GM10847 (cell line): ENCODE data around the gene FXYD5.

Experiments
- POLR2A ChIP-seq: IDR thresholded peaks from 2 replicates; pipeline ENCODE4 v1.6.1; 2011; ENCODE audit not compliant: insufficient read length; ENCODE audit errors: extremely low read depth

Gene FXYD5

DNA sequence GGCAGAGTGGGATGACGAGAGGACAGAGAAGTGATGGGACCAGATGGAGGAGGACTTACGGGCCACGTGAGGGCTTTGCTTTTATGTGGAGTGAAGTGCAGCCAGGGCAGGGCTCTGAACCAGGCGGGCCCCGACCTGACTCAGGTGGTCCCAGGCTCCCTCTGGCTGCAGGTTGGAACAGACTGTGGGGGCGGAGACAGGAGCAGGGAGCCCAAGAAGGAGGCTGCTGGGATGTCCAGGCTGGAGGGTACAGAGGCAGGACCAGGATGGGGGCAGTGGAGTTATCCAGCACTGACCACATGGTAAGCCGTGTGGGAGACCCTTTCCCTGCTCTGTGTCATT is 2.1 kb downstream of the FXYD5 start:
- TF ChIP-seq POLR2A = no peak

DNA sequence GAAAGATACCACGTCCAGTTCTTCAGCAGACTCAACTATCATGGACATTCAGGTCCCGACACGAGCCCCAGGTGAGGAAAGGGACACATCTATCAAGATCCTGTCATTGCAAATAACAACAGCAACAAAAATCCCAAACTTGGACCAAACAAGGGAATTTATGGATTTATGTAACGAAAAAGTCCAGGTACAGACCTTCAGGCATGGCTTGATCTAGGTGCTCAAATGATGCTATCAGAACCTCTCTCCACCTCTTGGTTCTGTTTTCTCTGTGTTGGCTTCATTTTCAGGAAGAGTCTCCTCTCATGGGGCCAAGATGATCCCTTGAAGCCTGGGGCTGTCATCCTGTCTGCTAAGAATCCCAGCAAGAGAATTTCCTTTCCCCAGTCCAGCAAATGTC is 2.9 kb downstream of the FXYD5 start:
- no peak for TF ChIP-seq POLR2A

DNA sequence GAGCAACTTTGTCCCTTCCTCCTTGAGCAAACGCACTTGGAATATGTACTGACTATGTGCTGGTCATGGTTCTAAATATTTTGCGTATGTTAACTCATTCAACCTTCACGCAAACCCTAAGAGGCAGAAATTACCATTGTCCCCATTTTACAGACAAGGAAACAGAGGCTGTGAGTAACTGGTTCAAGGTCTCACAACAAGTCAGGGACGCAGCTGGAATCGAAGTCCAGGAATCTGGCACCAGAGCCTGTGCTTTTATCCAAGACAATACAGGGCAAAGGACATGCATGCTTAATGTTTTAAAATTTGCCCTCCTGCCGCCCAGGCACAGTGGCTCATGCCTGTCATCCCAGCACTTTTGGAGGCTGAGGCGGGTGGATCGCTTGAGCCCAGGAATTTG is 5.1 kb downstream of the FXYD5 start:
- no peak for TF ChIP-seq POLR2A

DNA sequence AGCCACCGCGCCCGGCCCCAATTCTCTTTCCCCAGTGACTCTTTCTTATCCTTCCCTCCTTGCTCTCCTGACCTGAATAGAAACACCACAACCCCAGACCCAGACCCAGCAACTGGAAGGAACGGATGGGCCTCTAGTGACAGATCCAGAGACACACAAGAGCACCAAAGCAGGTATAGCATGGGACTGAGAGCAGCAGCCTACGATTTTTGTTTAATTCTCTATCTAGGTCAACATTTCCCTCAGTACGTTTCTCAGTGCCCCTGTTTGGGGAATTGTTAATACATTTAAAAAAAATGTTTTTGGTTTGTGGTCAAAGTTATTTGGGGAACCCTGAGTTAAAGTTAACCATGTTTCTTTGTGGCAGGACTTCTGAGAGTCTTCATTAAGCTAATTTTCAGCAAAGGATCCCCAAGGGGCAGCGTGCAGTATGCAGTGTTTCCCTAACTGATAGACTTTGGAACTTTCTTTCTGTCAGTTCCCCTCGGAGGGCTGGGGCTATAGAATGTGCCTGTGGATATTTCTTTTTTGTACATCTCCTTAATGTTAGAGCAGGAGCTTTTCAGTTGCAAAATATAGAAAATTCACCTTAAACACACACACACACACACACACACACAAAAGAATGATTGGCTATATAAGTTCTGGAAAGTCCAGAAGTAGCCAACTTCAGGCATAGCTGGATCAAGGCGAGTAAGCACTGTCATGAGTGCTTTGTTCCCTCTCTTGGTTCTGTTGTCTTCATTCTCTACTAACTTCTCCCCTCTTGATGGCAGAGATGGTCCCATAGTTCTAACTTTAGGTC is 6.3 kb downstream of the FXYD5 start:
- TF ChIP-seq POLR2A = no peak

DNA sequence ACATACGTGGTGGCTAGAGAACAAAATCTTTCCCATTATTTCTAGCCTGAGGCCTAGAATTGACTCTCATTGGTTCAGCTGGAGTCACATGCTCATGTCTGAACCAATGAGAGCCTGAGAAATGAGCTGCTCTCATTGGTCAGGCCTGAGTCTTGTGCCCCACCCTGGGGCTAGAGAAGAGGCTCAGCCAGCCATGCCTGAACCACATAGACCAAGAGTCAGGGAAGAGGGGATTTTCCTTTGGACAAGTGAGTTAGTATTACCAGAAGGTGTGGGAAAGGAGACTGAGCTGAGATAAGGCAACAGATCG is 6.9 kb downstream of the FXYD5 start:
- TF ChIP-seq POLR2A = no peak

DNA sequence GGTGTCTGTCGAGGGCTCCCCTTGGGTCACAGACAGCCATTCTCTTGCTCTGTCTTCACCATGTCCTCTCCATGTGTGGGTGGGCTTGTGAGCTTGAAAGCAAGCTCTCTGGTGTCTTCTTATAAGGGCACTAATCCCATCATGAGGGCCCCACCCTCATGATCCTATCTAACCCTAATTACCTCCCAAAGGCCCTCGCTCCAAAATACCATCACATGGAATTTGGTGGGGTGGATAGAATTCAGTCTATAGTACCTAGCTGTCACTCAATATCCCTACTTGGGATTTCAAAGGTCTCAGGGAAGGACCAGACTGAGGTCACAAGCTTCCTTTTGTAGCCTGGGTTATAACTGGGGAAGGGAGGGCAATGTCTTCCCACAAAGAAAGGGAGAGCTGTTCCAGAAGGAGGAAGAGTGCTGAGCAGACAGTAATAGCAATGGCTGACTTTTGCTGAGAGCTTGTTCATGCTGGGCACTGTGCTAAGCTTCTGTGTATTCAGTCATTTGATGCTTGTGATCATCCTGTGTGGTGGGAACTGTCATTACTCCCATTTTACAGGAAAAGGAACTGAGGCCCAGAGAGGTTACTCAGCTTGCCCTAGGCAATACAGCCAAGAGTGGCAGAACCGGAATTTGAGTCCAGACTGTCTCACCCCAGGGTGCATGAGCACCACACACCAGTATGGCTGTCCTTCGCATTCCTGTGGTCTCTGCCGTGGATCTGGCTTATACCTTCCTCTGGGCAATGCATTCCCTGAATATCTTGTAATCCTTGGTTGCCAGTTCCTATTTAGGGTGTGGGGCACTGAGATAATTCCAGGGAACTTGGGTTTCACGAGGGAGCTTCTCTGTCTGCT is 8.2 kb downstream of the FXYD5 start:
- no peak for TF ChIP-seq POLR2A

DNA sequence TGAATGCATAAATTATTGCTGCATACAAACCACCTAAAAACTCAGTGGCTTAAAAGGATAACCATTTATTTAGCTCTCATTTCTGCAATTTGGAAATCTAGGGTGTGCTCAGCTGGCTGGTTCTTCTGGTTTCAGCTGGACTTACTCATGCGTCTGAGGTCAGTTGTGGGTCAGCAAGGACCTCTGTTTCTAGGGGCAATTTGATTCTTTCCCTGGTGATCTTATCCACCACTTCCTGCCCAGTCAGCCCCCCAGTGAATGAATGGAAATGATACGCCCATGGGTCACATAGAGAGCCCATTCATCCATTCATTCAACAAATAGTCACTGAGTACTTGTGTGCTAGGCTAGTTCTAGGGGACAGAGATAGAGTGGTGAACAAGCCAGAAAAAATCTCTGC is 9.9 kb downstream of the FXYD5 start:
- TF ChIP-seq POLR2A = no peak

DNA sequence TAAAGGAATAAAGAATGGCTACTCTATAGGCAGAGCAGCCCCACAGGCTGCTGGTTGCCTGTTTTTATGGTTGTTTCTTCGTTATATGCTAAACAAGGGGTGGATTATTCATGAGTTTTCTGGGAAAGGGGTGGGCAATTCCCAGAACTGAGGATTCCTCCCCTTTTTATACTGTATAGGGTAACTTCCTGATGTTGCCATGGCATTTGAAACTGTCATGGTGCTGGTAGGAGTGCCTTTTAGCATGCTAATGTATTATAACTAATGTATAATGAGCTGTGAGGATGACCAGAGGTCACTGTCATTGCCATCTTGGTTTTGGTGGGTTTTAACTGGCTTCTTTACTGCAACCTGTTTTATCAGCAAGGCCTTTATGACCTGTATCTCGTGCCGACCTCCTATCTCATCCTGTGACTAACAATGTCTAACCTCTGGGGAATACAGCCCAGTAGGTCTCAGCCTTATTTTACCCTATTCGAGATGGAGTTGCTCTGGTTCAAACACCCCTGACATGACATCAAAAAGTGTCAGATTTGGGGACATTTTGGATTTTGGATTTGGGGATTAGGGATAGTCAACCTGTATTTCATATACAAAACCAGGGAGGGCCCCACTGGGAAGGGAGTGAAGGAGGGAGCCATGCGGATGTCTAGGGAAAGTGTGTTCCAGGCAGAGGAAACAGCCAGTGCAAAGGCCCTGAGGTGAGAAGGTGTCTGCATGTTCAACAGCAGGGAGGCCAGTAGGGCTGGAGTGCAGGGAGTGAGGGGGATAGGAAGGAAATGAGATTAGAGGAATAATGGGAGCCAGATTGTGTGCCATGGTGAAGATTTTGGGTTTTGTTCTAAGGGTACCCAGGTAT is 10.9 kb downstream of the FXYD5 start:
- TF ChIP-seq POLR2A = no peak

DNA sequence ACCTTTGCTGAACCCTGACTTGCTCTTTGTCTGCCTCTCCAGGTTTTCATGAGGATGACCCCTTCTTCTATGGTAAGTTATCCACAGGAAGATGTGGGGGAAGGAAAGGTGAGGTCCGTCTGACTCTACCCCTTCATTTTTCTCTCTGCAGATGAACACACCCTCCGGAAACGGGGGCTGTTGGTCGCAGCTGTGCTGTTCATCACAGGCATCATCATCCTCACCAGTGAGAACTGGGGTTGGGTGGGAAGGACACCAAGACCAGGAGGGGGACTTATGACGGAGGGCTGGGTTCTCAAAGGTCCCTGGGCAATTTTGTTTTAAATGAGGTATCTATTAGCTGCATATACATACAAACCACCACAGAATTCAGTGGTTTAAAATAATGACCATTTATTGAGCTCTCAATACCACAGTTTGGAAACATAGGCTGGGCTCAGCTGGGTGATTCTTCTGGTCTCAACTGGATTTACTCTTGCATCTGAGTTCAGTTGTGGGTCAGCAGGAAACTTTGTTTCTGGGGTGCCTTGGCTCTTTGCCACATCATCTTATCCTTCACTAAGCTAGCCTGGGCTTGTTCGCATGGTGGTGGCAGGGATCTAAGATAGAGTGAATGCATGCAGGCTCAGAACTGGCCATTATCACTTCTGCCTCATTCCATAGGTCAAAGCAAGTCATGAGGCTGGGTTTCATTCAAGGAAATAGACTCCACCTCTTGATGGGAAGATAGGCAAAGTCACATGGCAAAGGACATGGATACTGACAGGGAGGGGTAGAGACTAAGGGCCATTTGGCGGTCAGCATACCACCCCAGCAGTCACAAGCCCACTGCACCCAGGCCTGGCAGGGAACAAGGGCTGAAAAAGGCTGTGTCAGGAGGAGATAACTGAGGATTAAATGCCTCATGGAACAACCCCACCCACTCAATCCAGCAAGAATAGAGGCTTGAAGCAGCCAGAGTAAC is 11.8 kb downstream of the FXYD5 start:
- TF ChIP-seq POLR2A = no peak

DNA sequence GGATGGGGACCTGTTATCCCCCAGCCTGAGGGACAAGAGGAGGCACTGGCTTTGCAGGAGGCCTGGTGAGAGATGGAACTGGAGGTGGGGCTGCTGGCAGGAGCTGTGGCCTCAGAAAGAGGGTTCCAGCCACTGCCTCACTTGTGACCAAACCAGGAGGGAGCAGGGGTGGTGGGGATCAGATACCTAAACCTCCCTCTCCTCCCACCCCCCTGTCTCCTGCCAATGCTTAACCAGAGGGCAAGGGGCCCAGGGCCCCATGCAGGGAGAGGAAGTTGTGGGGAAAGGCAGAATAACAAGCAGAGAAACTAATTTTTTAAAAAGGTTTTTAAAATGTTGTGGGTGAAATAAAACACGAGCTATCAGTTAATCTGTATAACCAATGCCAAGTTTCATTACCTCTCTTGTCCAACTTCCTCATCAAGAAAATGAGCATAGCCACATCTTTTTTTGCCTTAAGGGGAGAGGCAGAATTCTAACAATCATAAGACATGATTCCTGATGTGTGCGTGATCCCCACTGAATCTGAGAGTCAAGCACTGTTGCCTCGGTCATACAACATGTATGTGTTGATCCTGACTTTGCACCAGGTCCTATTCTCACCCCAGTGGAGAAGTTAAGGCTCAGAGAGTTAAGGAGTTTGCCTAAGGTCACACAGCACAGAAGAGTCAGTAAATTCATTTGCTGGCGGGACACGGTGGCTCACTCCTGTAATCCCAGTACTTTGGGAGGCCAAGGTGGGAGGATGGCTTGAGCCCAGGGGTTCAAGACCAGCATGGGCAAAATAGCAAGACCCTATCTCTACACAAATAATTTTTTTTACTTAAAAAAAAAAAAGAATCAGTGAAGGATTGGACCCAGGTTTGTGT is 12.9 kb downstream of the FXYD5 start:
- no peak for TF ChIP-seq POLR2A

DNA sequence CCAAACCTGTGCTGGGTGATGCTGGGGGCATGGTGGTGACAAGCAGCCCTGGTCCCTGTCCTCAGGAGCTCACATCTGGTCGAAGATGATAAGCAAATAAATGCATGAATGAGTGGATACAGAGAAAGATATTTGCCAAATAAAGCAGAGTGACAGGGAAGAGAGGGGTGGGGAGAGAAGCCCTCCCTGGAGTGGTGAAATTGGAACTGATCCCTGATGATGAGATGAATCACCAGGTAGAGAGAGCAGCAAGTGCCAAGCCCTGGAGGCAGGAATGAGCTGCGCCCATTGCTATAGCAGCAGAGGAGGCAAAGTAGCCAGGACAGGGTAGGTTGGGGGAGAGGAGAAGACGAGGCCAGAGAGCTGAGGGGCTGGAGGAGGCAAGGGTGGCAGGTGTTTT is 13.7 kb downstream of the FXYD5 start:
- TF ChIP-seq POLR2A = no peak

DNA sequence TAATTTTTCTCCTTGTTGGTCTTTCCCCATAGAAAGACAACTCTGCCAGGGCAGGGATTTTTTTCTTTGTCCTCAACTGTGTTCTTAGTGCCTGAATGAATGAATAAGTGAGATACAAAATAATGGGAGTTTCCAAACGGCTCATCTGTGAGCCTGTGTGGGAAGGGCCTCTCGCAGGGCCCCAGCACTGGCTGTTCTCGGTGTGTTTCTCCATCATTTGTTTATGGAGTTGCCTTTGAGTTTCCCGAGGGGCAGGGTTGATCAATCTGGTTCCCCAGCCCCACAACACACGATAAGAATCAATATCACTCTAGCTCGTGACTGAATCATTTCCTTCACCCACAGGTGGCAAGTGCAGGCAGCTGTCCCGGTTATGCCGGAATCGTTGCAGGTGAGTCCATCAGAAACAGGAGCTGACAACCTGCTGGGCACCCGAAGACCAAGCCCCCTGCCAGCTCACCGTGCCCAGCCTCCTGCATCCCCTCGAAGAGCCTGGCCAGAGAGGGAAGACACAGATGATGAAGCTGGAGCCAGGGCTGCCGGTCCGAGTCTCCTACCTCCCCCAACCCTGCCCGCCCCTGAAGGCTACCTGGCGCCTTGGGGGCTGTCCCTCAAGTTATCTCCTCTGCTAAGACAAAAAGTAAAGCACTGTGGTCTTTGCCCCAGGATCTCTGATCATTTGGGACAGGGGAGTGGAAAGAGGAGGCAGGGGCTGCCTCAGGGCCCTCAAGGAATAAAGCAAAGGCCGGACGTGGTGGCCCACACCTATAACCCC is 14.9 kb downstream of the FXYD5 start:
- TF ChIP-seq POLR2A = no peak
